Neural progenitor cell (in vitro differentiated cells): ENCODE results near the gene JCAD. TPM values are rescaled to one million over a fixed set of nuclear protein-coding genes. Genes with fewer than 3 reads are reported as not detected.

Experiments used
- DNase-seq: peaks from one replicate; pipeline ENCODE4 v3.0.0-alpha.2; 2016; ENCODE audit warnings: low spot score
- H2AFZ ChIP-seq: fragments of 200-600 bp; sonication (generic); replicated peaks from 2 replicates; pipeline ENCODE4 v1.6.1; 2016; ENCODE audit warnings: antibody characterized with exemption
- H3F3A ChIP-seq: fragments of 200-600 bp; sonication (generic); 2 replicates; pipeline ENCODE4 v1.6.1; 2016; ENCODE audit warnings: antibody characterized with exemption, low read depth
- H3K27ac ChIP-seq: fragments of 200-600 bp; sonication (generic); 2 replicates; pipeline ENCODE4 v1.5.1; 2016; ENCODE audit warnings: mild to moderate bottlenecking
- H3K27me3 ChIP-seq: fragments of 200-600 bp; sonication (generic); 2 replicates; pipeline ENCODE4 v1.6.1; 2016; ENCODE audit warnings: mild to moderate bottlenecking, moderate library complexity
- H3K36me3 ChIP-seq: fragments of 200-600 bp; sonication (generic); 2 replicates; pipeline ENCODE4 v1.5.1; 2016
- H3K4me1 ChIP-seq: fragments of 200-600 bp; sonication (generic); 2 replicates; pipeline ENCODE4 v1.6.1; 2016; ENCODE audit warnings: mixed run types
- H3K4me2 ChIP-seq: fragments of 200-600 bp; sonication (generic); 2 replicates; pipeline ENCODE4 v1.6.1; 2016
- H3K4me3 ChIP-seq: fragments of 200-600 bp; sonication (generic); 2 replicates; pipeline ENCODE4 v1.5.1; 2016
- H3K79me2 ChIP-seq: fragments of 200-600 bp; sonication (generic); 2 replicates; pipeline ENCODE4 v1.6.1; 2016; ENCODE audit warnings: low read depth
- H3K9ac ChIP-seq: fragments of 200-600 bp; sonication (generic); 2 replicates; pipeline ENCODE4 v1.6.1; 2016
- H3K9me3 ChIP-seq: fragments of 200-600 bp; sonication (generic); 2 replicates; pipeline ENCODE4 v1.5.1; 2016; ENCODE audit warnings: low read depth
- H4K20me1 ChIP-seq: fragments of 200-600 bp; sonication (generic); 2 replicates; pipeline ENCODE4 v1.6.1; 2016; ENCODE audit warnings: low read depth
- H3K27ac Mint-ChIP-seq: 3 replicates; pipeline ENCODE4 v1.8.0; 2021; ENCODE audit warnings: mixed read lengths
- H3K27me3 Mint-ChIP-seq: 2 replicates; pipeline ENCODE4 v1.8.0; 2022; ENCODE audit warnings: low read depth, mild to moderate bottlenecking, inconsistent platforms, moderate library complexity, mixed read lengths; ENCODE audit not compliant: insufficient read depth
- H3K36me3 Mint-ChIP-seq: 3 replicates; pipeline ENCODE4 v1.8.0; 2021; ENCODE audit warnings: mixed read lengths
- H3K4me1 Mint-ChIP-seq: 3 replicates; pipeline ENCODE4 v1.8.0; 2021; ENCODE audit warnings: mixed read lengths
- H3K4me3 Mint-ChIP-seq: 3 replicates; pipeline ENCODE4 v1.8.0; 2021; ENCODE audit warnings: mild to moderate bottlenecking, moderate library complexity, mixed read lengths
- H3K9me3 Mint-ChIP-seq: 3 replicates; pipeline ENCODE4 v1.8.0; 2020; ENCODE audit warnings: mixed read lengths
- EZH2 ChIP-seq: fragments of 200-600 bp; sonication (generic); IDR thresholded peaks from 2 replicates; pipeline ENCODE4 v1.6.1; 2017; ENCODE audit warnings: antibody characterized with exemption, mild to moderate bottlenecking, moderate library complexity
- EZH2phosphoT487 ChIP-seq: fragments of 200-600 bp; sonication (generic); IDR thresholded peaks from 2 replicates; pipeline ENCODE4 v1.6.1; 2017; ENCODE audit warnings: antibody characterized with exemption
- total RNA-seq: library from RNA; depleted of rRNA; stranded (reverse); fragments of >200 nt; gene quantifications from 2 replicates; pipeline ENCODE4 v1.2.3, GENCODE V29; 2015; ENCODE audit warnings: low replicate concordance
- TF ChIP-seq, protein P1 (sequence below): fragments of 200-600 bp; sonication (generic); IDR thresholded peaks from 2 replicates; pipeline ENCODE4 v1.5.1; 2017; ENCODE audit warnings: antibody characterized with exemption, mild to moderate bottlenecking

JCAD gene
- total RNA-seq, 1 donor from 2014 or later: 1.3 TPM

GRCh38 chr10:30014511-30014910 lies 44.9 kb downstream of the JCAD start:
- Mint-ChIP-seq H3K27me3 (no peaks in the 10 kb centered on the region), H3K27ac (no peak overlapping the region), H3K36me3 (no peaks in the 10 kb centered on the region), H3K4me3 (no peak overlapping the region), H3K4me1 (peaks cover 20% of the 10 kb centered on the region), H3K9me3 (no peaks in the 10 kb centered on the region)
- H3K4me1 ChIP-seq: peaks cover 13% of the 10 kb centered on the region
- H3F3A ChIP-seq: no peaks in the 10 kb centered on the region
- H3K79me2 ChIP-seq: no peaks in the 10 kb centered on the region
- no peak overlapping the region for H3K4me3 ChIP-seq
- H3K9ac ChIP-seq: no peak overlapping the region
- no peak for TF ChIP-seq EZH2phosphoT487
- H4K20me1 ChIP-seq: no peaks in the 10 kb centered on the region
- H3K36me3 ChIP-seq: no peaks in the 10 kb centered on the region
- H3K4me2 ChIP-seq: peak overlapping the region; percentile 64
- no peaks in the 10 kb centered on the region for H3K27me3 ChIP-seq
- H3K9me3 ChIP-seq: no peaks in the 10 kb centered on the region
- no peak overlapping the region for H3K27ac ChIP-seq
- no peak overlapping the region for H2AFZ ChIP-seq
- no peak for DNase-seq

- Mint-ChIP-seq H3K36me3 (no peaks in the 10 kb centered on the region), H3K27ac (peak overlapping the region; percentile 77), H3K9me3 (no peaks in the 10 kb centered on the region), H3K27me3 (no peaks in the 10 kb centered on the region), H3K4me1 (peaks cover 20% of the 10 kb centered on the region), H3K4me3 (no peak overlapping the region)
- Histone ChIP-seq H3K27ac (no peak overlapping the region), H3K36me3 (no peaks in the 10 kb centered on the region), H2AFZ (no peak overlapping the region), H4K20me1 (no peaks in the 10 kb centered on the region), H3F3A (no peaks in the 10 kb centered on the region), H3K4me3 (no peak overlapping the region), H3K9me3 (no peaks in the 10 kb centered on the region), H3K4me1 (peaks cover 13% of the 10 kb centered on the region), H3K9ac (no peak overlapping the region), H3K27me3 (no peaks in the 10 kb centered on the region), H3K4me2 (peak overlapping the region; percentile 64), H3K79me2 (no peaks in the 10 kb centered on the region)
- no peak for DNase-seq
- no peak for TF ChIP-seq EZH2phosphoT487
- no peak for TF ChIP-seq EZH2
- TF ChIP-seq, protein P1, sequence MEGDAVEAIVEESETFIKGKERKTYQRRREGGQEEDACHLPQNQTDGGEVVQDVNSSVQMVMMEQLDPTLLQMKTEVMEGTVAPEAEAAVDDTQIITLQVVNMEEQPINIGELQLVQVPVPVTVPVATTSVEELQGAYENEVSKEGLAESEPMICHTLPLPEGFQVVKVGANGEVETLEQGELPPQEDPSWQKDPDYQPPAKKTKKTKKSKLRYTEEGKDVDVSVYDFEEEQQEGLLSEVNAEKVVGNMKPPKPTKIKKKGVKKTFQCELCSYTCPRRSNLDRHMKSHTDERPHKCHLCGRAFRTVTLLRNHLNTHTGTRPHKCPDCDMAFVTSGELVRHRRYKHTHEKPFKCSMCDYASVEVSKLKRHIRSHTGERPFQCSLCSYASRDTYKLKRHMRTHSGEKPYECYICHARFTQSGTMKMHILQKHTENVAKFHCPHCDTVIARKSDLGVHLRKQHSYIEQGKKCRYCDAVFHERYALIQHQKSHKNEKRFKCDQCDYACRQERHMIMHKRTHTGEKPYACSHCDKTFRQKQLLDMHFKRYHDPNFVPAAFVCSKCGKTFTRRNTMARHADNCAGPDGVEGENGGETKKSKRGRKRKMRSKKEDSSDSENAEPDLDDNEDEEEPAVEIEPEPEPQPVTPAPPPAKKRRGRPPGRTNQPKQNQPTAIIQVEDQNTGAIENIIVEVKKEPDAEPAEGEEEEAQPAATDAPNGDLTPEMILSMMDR: no peak
Measured at GRCh38 chr10:30013757-30014156, 45.6 kb downstream of the JCAD start.

DNA sequence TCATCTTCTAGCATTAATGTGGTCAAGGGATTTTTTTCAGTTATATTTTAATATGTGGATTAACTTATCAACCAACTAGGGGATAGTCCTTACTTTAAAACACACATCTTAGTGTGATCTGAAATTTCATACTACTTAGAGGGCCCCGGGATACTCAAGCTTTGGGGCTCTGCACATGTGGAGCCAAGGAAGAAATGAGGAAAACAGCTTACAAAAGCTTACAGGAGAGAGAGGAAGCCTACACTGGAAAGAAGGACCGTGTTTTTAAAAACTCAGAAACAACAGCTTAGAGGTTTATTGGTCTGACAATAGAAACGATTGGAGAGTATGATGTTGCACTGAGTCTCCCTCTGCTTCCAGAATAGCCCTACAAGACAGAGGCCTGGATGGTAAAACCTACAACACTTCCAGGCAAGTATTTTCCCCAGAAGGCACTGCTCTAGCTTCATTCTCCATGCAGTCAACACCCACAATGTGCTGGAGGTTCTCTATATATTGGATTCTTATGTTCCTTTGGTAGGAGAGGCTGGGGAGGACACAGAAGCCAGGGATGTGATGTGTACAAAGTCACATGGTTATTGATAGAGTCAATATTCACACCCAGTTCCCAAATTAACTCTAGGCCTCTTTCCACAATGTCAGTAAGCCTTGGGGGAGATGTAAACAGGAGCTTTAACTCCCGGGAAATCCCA lies 47.3 kb downstream of the JCAD start:
- Histone ChIP-seq H3K79me2 (no peaks in the 10 kb centered on the region), H3K4me2 (no peak overlapping the region), H3K4me1 (peaks cover 19% of the 10 kb centered on the region), H3K36me3 (no peaks in the 10 kb centered on the region), H3K9me3 (no peaks in the 10 kb centered on the region), H3K9ac (no peak overlapping the region), H3F3A (no peaks in the 10 kb centered on the region), H3K4me3 (no peak overlapping the region), H2AFZ (no peak overlapping the region), H3K27me3 (no peaks in the 10 kb centered on the region), H4K20me1 (no peaks in the 10 kb centered on the region), H3K27ac (no peak overlapping the region)
- Mint-ChIP-seq H3K4me3 (no peak overlapping the region), H3K27ac (no peak overlapping the region), H3K4me1 (peaks cover 27% of the 10 kb centered on the region), H3K9me3 (no peaks in the 10 kb centered on the region), H3K36me3 (no peaks in the 10 kb centered on the region), H3K27me3 (no peaks in the 10 kb centered on the region)
- TF ChIP-seq EZH2 (no peak), EZH2phosphoT487 (no peak)
- TF ChIP-seq, protein P1: no peak
- no peak for DNase-seq

DNA sequence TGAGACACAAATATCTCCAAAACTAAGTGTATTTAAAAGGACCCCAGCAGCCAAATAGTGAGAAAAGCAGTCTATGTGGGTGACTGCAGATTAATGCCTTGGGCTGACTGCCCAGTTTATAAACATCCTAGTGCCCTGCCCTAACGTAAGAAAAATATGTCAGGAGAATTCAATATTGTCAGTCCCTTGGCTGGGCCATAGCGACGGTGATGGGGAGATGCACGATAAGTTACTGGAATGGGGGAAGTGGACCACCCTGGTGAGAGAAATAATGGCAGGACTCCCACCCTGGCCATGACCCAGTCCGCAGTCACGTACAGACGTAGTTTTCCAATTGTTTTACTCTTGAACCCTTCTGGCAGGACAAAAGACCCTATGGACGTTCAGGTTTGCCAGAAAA lies 48.0 kb downstream of the JCAD start:
- no peak overlapping the region for H2AFZ ChIP-seq
- Mint-ChIP-seq H3K4me3 (no peak overlapping the region), H3K4me1 (peaks cover 32% of the 10 kb centered on the region), H3K27me3 (no peaks in the 10 kb centered on the region), H3K36me3 (no peaks in the 10 kb centered on the region), H3K27ac (no peak overlapping the region), H3K9me3 (no peaks in the 10 kb centered on the region)
- H3K9me3 ChIP-seq: no peaks in the 10 kb centered on the region
- no peak for DNase-seq
- H3K36me3 ChIP-seq: no peaks in the 10 kb centered on the region
- H3F3A ChIP-seq: no peaks in the 10 kb centered on the region
- no peak overlapping the region for H3K4me3 ChIP-seq
- TF ChIP-seq, protein P1: no peak
- TF ChIP-seq EZH2 (no peak), EZH2phosphoT487 (no peak)
- no peak overlapping the region for H3K27ac ChIP-seq
- H3K27me3 ChIP-seq: no peaks in the 10 kb centered on the region
- H4K20me1 ChIP-seq: no peaks in the 10 kb centered on the region
- no peak overlapping the region for H3K9ac ChIP-seq
- peaks cover 21% of the 10 kb centered on the region for H3K4me1 ChIP-seq
- no peak overlapping the region for H3K4me2 ChIP-seq
- no peaks in the 10 kb centered on the region for H3K79me2 ChIP-seq
